ENCODE measurements around the gene CIB1. TPM values are rescaled to one million over a fixed set of nuclear protein-coding genes. Genes with fewer than 3 reads are reported as not detected.

CIB1 gene
- total RNA-seq, 1 experiment from 2014 or later = 39.7 TPM

DNA sequence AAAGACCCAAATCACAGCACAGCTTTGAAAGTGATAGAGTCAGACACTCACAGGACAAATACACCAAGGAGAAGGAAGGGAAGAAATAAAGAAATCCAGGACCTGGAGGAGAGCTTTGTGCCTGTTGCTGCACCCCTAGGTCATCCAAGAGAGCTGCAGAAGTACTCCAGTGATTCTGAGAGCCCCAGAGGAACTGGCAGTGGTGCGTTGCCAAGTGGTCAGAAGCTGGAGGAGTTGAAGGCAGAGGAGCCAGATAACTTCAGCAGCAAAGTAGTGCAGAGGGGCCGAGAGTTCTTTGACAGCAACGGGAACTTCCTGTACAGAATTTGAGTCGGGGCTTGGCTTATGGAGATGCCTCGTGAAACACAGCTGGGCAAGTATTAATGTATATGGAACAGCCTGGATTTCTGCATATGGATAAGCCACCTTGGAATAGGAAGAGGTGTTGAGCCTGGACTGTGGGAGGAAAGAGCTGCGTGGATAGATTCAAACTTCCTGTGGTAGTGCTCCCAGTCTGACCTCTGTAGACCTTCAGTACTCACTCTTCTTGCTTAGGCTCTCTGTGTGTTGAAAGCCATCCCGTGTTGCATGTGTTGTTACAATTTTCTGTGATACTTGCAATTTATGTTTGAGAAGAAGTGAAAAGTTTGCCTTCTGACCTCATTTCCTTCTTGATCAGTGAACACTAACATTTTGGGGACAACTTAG, 37.9 kb upstream of the CIB1 start:
- Histone ChIP-seq H3K4me1 (ENCODE audit: insufficient read depth, low read length, poor library complexity, severe bottlenecking) (peaks cover 15% of the 10 kb centered on the region), H3K36me3 (ENCODE audit: insufficient read depth, low read length, poor library complexity, severe bottlenecking) (peaks cover 56% of the 10 kb centered on the region), H3K27me3 (replicated peaks; ENCODE audit: insufficient read depth, low read depth, low read length, poor library complexity) (no peaks in the 10 kb centered on the region), H3K4me3 (ENCODE audit: low read depth, low read length, poor library complexity, severe bottlenecking) (no peak overlapping the region), H3K9me3 (ENCODE audit: low read depth, low read length, poor library complexity, severe bottlenecking) (no peaks in the 10 kb centered on the region), H3K27ac (ENCODE audit: low read depth, low read length, poor library complexity, severe bottlenecking) (no peak overlapping the region)
- TSS peak; percentile 10 for BruUV-seq (replicated peaks)
- DNase-seq (ENCODE audit: low spot score) = no peak
- ChIA-PET POLR2A (ENCODE audit: low non-redundant PET) (no interaction called here), CTCF (no interaction called here)
- intact Hi-C loops (cut with micrococcal nuclease; ENCODE audit: unreplicated experiment) = no loop called here
- no peak for TF ChIP-seq EZH2 (IDR thresholded peaks at IDR 0.05; ENCODE audit: borderline replicate concordance, low read depth, low read length, poor library complexity, severe bottlenecking)
- TF ChIP-seq, protein P1, sequence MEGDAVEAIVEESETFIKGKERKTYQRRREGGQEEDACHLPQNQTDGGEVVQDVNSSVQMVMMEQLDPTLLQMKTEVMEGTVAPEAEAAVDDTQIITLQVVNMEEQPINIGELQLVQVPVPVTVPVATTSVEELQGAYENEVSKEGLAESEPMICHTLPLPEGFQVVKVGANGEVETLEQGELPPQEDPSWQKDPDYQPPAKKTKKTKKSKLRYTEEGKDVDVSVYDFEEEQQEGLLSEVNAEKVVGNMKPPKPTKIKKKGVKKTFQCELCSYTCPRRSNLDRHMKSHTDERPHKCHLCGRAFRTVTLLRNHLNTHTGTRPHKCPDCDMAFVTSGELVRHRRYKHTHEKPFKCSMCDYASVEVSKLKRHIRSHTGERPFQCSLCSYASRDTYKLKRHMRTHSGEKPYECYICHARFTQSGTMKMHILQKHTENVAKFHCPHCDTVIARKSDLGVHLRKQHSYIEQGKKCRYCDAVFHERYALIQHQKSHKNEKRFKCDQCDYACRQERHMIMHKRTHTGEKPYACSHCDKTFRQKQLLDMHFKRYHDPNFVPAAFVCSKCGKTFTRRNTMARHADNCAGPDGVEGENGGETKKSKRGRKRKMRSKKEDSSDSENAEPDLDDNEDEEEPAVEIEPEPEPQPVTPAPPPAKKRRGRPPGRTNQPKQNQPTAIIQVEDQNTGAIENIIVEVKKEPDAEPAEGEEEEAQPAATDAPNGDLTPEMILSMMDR (conservative IDR thresholded peaks at IDR 0.05; ENCODE audit: low read depth, low read length) = no peak

DNA sequence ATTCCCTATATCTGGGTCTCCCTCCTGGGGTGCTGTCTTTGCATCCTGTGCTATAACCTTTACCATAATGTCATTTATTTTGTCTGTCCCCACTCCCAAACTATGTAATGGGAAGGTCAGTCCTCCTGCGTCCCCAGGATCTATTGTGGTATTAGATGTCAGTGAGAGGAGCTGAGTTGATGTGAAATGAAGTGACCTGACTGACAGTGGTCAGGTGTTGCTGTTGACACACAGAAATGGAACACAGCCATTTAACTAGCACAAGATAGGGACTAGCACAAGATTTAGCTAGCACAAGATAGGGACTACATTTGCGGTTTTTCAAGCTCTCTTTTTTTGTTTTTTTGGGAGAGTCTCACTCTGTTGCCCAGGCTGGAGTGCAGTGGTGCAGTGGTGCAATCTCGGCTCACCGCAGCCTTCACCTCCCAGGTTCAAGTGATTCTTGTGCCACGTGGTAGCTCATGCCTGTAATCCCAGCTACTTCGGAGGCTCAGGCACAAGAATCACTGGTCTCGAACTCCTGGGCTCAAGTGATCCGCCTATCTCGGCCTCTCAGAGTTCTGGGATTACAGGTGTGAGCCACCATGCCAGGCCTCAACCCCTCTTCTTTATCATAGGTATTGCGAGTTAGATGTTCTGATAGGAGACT, 36.9 kb upstream of the CIB1 start:
- TF ChIP-seq EZH2 (IDR thresholded peaks at IDR 0.05; ENCODE audit: borderline replicate concordance, low read depth, low read length, poor library complexity, severe bottlenecking) = no peak
- TF ChIP-seq, protein P1 (conservative IDR thresholded peaks at IDR 0.05; ENCODE audit: low read depth, low read length) = no peak
- no peaks in the 10 kb centered on the region for H3K9me3 ChIP-seq (ENCODE audit: low read depth, low read length, poor library complexity, severe bottlenecking)
- ChIA-PET POLR2A (ENCODE audit: low non-redundant PET) (no interaction called here), CTCF (no interaction called here)
- no peak overlapping the region for H3K4me3 ChIP-seq (ENCODE audit: low read depth, low read length, poor library complexity, severe bottlenecking)
- intact Hi-C loops (cut with micrococcal nuclease; ENCODE audit: unreplicated experiment) = no loop called here
- no peak overlapping the region for H3K27ac ChIP-seq (ENCODE audit: low read depth, low read length, poor library complexity, severe bottlenecking)
- no TSS peak for BruUV-seq (replicated peaks)
- peaks cover 53% of the 10 kb centered on the region for H3K36me3 ChIP-seq (ENCODE audit: insufficient read depth, low read length, poor library complexity, severe bottlenecking)
- H3K4me1 ChIP-seq (ENCODE audit: insufficient read depth, low read length, poor library complexity, severe bottlenecking) = peaks cover 17% of the 10 kb centered on the region
- DNase-seq (ENCODE audit: low spot score) = no peak
- no peaks in the 10 kb centered on the region for H3K27me3 ChIP-seq (replicated peaks; ENCODE audit: insufficient read depth, low read depth, low read length, poor library complexity)

DNA sequence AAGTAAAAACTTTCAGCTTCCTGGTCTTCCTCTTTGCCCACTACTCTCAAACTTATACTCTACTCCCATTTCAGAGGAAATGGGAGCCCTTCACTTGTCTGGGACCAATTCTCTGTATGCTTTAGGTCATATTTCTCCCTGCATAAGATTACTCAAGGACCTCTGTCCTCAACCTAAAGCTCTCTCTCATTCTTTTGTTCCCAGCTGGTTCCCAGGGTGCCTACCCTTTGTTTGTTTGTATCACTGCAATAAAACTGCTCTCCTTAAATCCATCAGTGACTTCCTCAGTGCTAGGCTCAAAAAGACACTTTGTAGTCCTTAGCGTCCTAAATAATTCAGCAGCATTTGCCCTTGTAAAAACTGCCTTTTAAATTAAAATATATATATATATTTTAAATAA, 34.7 kb upstream of the CIB1 start:
- TF ChIP-seq EZH2 (IDR thresholded peaks at IDR 0.05; ENCODE audit: borderline replicate concordance, low read depth, low read length, poor library complexity, severe bottlenecking) = no peak
- TF ChIP-seq, protein P1 (conservative IDR thresholded peaks at IDR 0.05; ENCODE audit: low read depth, low read length) = no peak
- POLR2A ChIA-PET (ENCODE audit: low non-redundant PET) = no interaction called here
- H3K4me3 ChIP-seq (ENCODE audit: low read depth, low read length, poor library complexity, severe bottlenecking) = no peak overlapping the region
- peak; percentile 37 for DNase-seq (ENCODE audit: low spot score)
- H3K9me3 ChIP-seq (ENCODE audit: low read depth, low read length, poor library complexity, severe bottlenecking) = no peaks in the 10 kb centered on the region
- H3K36me3 ChIP-seq (ENCODE audit: insufficient read depth, low read length, poor library complexity, severe bottlenecking) = peaks cover 50% of the 10 kb centered on the region
- no TSS peak for BruUV-seq (replicated peaks)
- CTCF ChIA-PET = no interaction called here
- intact Hi-C loops (cut with micrococcal nuclease; ENCODE audit: unreplicated experiment) = no loop called here
- H3K4me1 ChIP-seq (ENCODE audit: insufficient read depth, low read length, poor library complexity, severe bottlenecking) = peaks cover 17% of the 10 kb centered on the region
- H3K27me3 ChIP-seq (replicated peaks; ENCODE audit: insufficient read depth, low read depth, low read length, poor library complexity) = no peaks in the 10 kb centered on the region
- no peak overlapping the region for H3K27ac ChIP-seq (ENCODE audit: low read depth, low read length, poor library complexity, severe bottlenecking)

Data from A673 (cell line).